HG03103 (cell line): ENCODE data around the gene C11orf58.

Experiments
- ATAC-seq: cut with Tn5 transposase; IDR thresholded peaks from one replicate; pipeline ENCODE4 v1.9.1; 2021; ENCODE audit warnings: low read depth; ENCODE audit not compliant: unreplicated experiment

C11orf58 gene

GRCh38 chr11:16783321-16783801 is 44.9 kb downstream of the C11orf58 start:
- ATAC-seq = no peak

- ATAC-seq = no peak
Observed at GRCh38 chr11:16784097-16784496, 45.6 kb downstream of the C11orf58 start.

- no peak for ATAC-seq
Observed at GRCh38 chr11:16784666-16785065, 46.2 kb downstream of the C11orf58 start.

GRCh38 chr11:16785520-16786128 is 47.2 kb downstream of the C11orf58 start:
- peak; percentile 64 for ATAC-seq

- ATAC-seq = no peak
Observed at GRCh38 chr11:16786131-16786530, 47.7 kb downstream of the C11orf58 start.

GRCh38 chr11:16787035-16787742 is 48.7 kb downstream of the C11orf58 start:
- ATAC-seq = no peak

- ATAC-seq = peak; percentile 62
Observed at GRCh38 chr11:16788141-16789062, 50.0 kb downstream of the C11orf58 start.

- no peak for ATAC-seq
Observed at GRCh38 chr11:16789063-16789420, 50.6 kb downstream of the C11orf58 start.

- no peak for ATAC-seq
Observed at GRCh38 chr11:16789560-16790485, 51.4 kb downstream of the C11orf58 start.

- ATAC-seq = no peak
Observed at GRCh38 chr11:16790486-16791190, 52.2 kb downstream of the C11orf58 start.

GRCh38 chr11:16791191-16791961 is 52.9 kb downstream of the C11orf58 start:
- no peak for ATAC-seq

GRCh38 chr11:16792426-16792825 is 54.0 kb downstream of the C11orf58 start:
- no peak for ATAC-seq

GRCh38 chr11:16793009-16793408 is 54.6 kb downstream of the C11orf58 start:
- no peak for ATAC-seq

- ATAC-seq = no peak
Observed at GRCh38 chr11:16793511-16793910, 55.1 kb downstream of the C11orf58 start.

GRCh38 chr11:16794047-16794818 is 55.8 kb downstream of the C11orf58 start:
- no peak for ATAC-seq

GRCh38 chr11:16795146-16795545 is 56.7 kb downstream of the C11orf58 start:
- no peak for ATAC-seq

GRCh38 chr11:16796311-16796710 is 57.9 kb downstream of the C11orf58 start:
- no peak for ATAC-seq

GRCh38 chr11:16797776-16798175 is 59.3 kb downstream of the C11orf58 start:
- no peak for ATAC-seq
